Measurements from ENCODE around the gene PRKCB.

Gene PRKCB

DNA sequence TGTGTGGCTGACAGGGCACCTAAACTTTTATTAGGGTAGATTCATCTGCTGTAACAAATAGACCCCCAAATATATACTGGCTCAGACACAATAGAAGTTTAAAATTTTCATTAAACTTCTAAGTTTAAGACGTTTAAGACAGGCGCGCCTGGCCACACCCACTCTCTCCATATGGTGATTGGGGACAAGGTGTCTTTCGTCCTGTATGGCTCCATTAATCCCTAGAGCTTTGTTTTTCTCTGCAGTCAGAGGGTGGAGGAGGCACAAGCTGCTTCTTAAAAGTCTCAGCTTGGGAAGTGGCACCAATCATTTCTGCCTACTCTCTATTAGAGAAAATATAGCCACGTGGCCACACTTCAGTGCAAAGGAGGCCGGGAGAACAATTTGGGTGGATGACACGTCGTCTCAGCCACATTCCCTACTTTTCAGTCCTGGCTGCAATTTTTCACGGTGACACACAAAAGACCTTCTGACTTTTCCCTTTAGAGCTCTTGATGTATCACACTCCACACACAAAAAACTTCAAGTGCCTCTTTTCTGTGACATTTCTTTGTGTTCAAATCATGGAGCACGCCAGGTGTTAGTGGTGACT is 294.8 kb downstream of the PRKCB start:
- no peak overlapping the region for H3K4me3 ChIP-seq
- TF ChIP-seq, protein P1, sequence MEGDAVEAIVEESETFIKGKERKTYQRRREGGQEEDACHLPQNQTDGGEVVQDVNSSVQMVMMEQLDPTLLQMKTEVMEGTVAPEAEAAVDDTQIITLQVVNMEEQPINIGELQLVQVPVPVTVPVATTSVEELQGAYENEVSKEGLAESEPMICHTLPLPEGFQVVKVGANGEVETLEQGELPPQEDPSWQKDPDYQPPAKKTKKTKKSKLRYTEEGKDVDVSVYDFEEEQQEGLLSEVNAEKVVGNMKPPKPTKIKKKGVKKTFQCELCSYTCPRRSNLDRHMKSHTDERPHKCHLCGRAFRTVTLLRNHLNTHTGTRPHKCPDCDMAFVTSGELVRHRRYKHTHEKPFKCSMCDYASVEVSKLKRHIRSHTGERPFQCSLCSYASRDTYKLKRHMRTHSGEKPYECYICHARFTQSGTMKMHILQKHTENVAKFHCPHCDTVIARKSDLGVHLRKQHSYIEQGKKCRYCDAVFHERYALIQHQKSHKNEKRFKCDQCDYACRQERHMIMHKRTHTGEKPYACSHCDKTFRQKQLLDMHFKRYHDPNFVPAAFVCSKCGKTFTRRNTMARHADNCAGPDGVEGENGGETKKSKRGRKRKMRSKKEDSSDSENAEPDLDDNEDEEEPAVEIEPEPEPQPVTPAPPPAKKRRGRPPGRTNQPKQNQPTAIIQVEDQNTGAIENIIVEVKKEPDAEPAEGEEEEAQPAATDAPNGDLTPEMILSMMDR (IDR thresholded peaks at IDR 0.05), result no peak
- H3K27ac ChIP-seq, result no peak overlapping the region
- no peak for DNase-seq (ENCODE audit: low spot score)

DNA sequence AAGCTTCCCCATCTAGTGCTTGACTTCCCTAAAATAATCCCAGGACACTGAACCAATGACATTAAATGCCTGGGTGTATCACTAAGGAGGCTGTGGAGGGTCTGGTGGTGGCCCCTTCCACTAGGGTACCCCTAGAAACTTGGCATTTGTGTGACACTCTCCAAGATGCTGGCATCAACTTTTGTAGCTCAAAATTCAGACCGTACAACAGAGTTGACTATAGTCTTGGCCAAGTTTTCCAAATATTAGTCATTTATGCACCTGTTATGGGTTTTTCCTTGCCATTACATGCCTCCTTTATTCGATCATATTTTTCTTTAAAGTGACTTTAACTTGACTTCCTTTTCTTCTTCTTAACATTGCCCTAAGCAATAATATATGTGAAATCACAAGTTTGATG is 295.5 kb downstream of the PRKCB start:
- H3K4me3 ChIP-seq, result no peak overlapping the region
- TF ChIP-seq, protein P1 (IDR thresholded peaks at IDR 0.05), result no peak
- DNase-seq (ENCODE audit: low spot score), result no peak
- no peak overlapping the region for H3K27ac ChIP-seq

- H3K27ac ChIP-seq, result no peak overlapping the region
- TF ChIP-seq, protein P1 (IDR thresholded peaks at IDR 0.05), result no peak
- DNase-seq (ENCODE audit: low spot score), result no peak
- no peak overlapping the region for H3K4me3 ChIP-seq
Measured at GRCh38 chr16:24132048-24132796, 296.4 kb downstream of the PRKCB start.

DNA sequence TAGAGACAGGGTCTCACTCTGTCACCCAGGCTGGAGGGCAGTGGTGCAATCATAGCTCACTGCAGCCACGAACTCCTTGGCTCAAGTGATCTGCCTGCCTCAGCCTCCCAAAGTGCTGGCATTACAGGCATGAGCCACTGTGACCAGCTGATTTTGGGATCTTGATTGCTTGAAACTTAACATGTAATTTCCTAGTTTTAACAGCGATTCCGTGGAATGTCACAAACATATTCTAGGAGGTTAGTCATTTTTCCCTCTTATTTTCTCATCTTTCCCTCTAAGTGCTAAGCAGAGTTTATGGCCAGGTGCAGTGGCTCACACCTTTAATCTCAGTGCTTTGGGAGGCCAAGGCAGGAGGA is 297.0 kb downstream of the PRKCB start:
- no peak overlapping the region for H3K4me3 ChIP-seq
- DNase-seq (ENCODE audit: low spot score), result no peak
- TF ChIP-seq, protein P1 (IDR thresholded peaks at IDR 0.05), result no peak
- no peak overlapping the region for H3K27ac ChIP-seq

DNA sequence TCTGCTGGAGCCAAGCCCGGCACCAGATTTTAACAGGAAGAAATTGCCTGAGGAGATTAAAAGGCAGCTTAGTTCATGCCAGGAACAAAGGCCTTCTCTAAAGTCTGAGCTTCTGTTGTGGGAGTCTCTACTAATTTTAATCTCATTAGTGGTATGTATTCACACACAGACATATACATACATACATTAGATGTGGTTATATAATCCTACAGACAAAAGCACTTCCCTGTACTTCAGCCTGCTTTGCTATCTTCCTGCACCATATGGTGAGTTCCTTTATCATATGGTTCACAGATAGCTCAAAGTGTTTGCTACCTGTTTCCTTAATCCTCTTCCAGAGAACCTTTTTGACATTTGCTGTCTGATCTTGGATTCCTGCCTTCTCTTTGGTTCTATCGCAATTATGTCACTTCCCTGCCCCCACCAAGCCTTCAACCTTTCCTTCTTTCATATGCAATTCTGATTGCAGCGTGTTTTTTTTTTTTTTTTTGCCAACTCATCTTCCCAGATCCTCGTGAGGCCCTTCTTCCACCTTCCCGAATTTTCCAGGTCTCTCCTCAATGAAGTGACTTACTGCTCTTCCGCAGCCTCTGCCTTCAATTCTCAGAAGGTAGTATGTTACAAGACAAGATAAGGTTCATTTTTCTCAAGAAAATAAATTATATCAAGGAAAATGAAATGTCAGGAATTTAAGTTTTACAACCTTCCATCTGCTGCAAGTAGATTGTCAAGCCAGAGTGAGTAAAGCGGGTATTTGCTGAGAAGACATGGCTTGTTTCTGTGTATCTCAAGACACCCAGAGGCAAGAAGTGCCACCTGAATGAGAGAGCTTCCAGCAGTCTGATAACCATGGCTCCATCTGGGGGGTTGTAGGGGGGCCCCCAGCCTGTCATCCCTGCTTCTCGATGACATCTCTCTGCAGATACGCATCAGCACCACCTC is 300.1 kb downstream of the PRKCB start:
- Histone ChIP-seq H3K27ac (no peak overlapping the region), H3K4me3 (no peak overlapping the region)
- TF ChIP-seq, protein P1 (IDR thresholded peaks at IDR 0.05), result no peak
- no peak for DNase-seq (ENCODE audit: low spot score)

DNA sequence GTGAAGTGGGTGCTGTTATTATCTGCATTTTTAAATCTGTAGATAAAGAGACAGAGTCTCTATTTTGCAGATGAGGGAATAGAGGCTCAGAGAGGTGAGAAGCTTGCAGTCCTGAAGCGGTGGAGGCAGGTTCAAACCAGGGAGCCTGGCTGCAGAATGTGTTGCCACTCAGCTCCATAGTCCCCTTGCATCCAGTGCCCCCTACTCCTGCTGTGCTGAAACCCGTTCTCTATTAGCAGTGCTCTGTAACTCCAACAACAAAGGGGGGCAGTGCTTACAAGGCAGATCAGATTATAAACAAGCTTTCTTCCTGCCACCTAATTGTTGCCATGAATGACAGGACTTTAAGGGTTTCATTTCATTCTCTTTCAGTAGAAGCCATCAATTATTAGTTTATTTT is 302.2 kb downstream of the PRKCB start:
- TF ChIP-seq, protein P1 (IDR thresholded peaks at IDR 0.05), result no peak
- no peak for DNase-seq (ENCODE audit: low spot score)
- H3K4me3 ChIP-seq, result no peak overlapping the region
- no peak overlapping the region for H3K27ac ChIP-seq
